Measurements from ENCODE around the gene CCDC40. TPM values are rescaled to one million over a fixed set of nuclear protein-coding genes. Genes with fewer than 3 reads are reported as not detected.
A peak's percentile ranks its signal among the peaks of the same experiment; 100 is the strongest.

The CCDC40 gene
- total and polyA plus RNA-seq, 9 of the 15 experiments (the other 6 are each of a cell fraction or from before 2014, with no cell fraction given): 0.07 to 0.33 TPM; not detected in 7

- no peak overlapping the region for H3K4me3 ChIP-seq
- 15% methylated on average over 10 of the region's 10 CpGs for WGBS (ENCODE audit: insufficient coverage, low coverage, missing lambda C conversion rate)
- H3K27ac ChIP-seq (ENCODE audit: extremely low read depth, low read depth, low read length): no peak overlapping the region
- in situ Hi-C loops (cut with MboI): no loop called here
- ChIA-PET CTCF (ENCODE audit: low intra/inter-chr PET ratio) (no interaction called here), POLR2A (interaction anchor here (1.1 kb wide), 1 partner anchor 9 kb away, joined by 4 read pairs; no protein-coding TSS in a partner anchor)
- peaks cover 36 to 59% of the 10 kb centered on the region in 2 experiments for H3K27me3 ChIP-seq (ENCODE audit: control insufficient read depth in 2 of 2, insufficient read depth in 2 of 2, low read length in 2 of 2)
- 0 out of 2 replicates have a peak overlapping the region, but pooled peaks have one; percentile 40 for H2AFZ ChIP-seq (ENCODE audit: low read depth, low read length)
- BruUV-seq (replicated peaks): no TSS peak
- no peak overlapping the region for H3K9ac ChIP-seq (ENCODE audit: insufficient read depth in 1 of 2, low read depth in 2 of 2, low read length in 2 of 2)
- ATAC-seq: no peak
- FAIRE-seq: no peak
- H4K20me1 ChIP-seq (replicated peaks; ENCODE audit: control insufficient read depth, insufficient read depth, low read length): peaks cover 4% of the 10 kb centered on the region; the same call in 1 of the 2 replicates
- no peaks in the 10 kb centered on the region for H3K79me2 ChIP-seq (ENCODE audit: control insufficient read depth, insufficient read depth, low read length)
- TF ChIP-seq ZBTB34 (CRISPR knock-in tag; IDR thresholded peaks at IDR 0.05) (no peak), ZNF274 (IDR thresholded peaks at IDR 0.05; ENCODE audit: borderline replicate concordance, low read depth, low read length) (no peak), CBFA2T2 (conservative IDR thresholded peaks at IDR 0.05) (0 out of 2 replicates have a peak, but pooled peaks have one; percentile 21), ZNF668 (CRISPR knock-in tag; IDR thresholded peaks at IDR 0.05) (no peak), ZNF224 (CRISPR knock-in tag; IDR thresholded peaks at IDR 0.05) (no peak)
- H3K4me1 ChIP-seq (replicated peaks in 1 of 2; ENCODE audit: control insufficient read depth in 2 of 2, insufficient read depth in 2 of 2, low read length in 2 of 2): peaks cover 10 to 62% of the 10 kb centered on the region in 2 experiments; a peak in 4 of 5 replicates
- H3K9me3 ChIP-seq (replicated peaks; ENCODE audit: control insufficient read depth, insufficient read depth, low read depth, low read length): no peaks in the 10 kb centered on the region
- no peak for DNase-seq (ENCODE audit: extremely low read depth in 1 of 4, low spot score in 3 of 4)
- no peaks in the 10 kb centered on the region for H3K9me1 ChIP-seq (ENCODE audit: control insufficient read depth, insufficient read depth, low read length)
- no peaks in the 10 kb centered on the region for H3K36me3 ChIP-seq (ENCODE audit: control insufficient read depth, insufficient read depth, low read length)
- no peak overlapping the region; the same call in 1 of the 2 replicates for H3K4me2 ChIP-seq (ENCODE audit: insufficient read depth, low read length)
- intact Hi-C loops (cut with micrococcal nuclease): loop anchor here (10.0 kb wide), 1 partner anchor 79 kb away; no protein-coding TSS in a partner anchor
Observed at GRCh38 chr17:80106176-80106575, 69.7 kb downstream of the CCDC40 start.

All from K562 (cell line).